Duodenal mucosa (tissue), 2 donors: ENCODE results near the gene HNF1B.

ENCODE experiments used
- H3K27ac ChIP-seq: one replicate; pipeline ENCODE4 v1.7.0; 2013; ENCODE audit warnings: low read depth, low read length
- H3K27me3 ChIP-seq, 2 donors: one replicate each; pipeline ENCODE4 v1.7.0; 2013; ENCODE audit warnings: low read length in 2 of 2, control low read depth in 1 of 2; ENCODE audit not compliant: insufficient read depth in 2 of 2, control insufficient read depth in 1 of 2
- H3K36me3 ChIP-seq, 2 donors: one replicate each; pipeline ENCODE4 v1.7.0; 2013; ENCODE audit warnings: low read length in 2 of 2, control low read depth in 1 of 2; ENCODE audit not compliant: insufficient read depth in 2 of 2, control insufficient read depth in 1 of 2
- H3K4me1 ChIP-seq, 2 donors: one replicate each; pipeline ENCODE4 v1.7.0; 2013; ENCODE audit warnings: low read length in 2 of 2, control low read depth in 1 of 2; ENCODE audit not compliant: insufficient read depth in 2 of 2, control insufficient read depth in 1 of 2
- H3K4me3 ChIP-seq, 2 donors: one replicate each; pipeline ENCODE4 v1.7.0; 2013; ENCODE audit warnings: low read length in 2 of 2, low read depth in 1 of 2
- H3K9ac ChIP-seq, 2 donors: one replicate each; pipeline ENCODE4 v1.7.0; 2013; ENCODE audit warnings: low read length in 2 of 2, low read depth in 1 of 2
- H3K9me3 ChIP-seq, 2 donors: one replicate each; pipeline ENCODE4 v1.7.0; 2013; ENCODE audit warnings: low read length in 2 of 2, control low read depth in 1 of 2; ENCODE audit not compliant: control insufficient read depth in 1 of 2

HNF1B gene

DNA sequence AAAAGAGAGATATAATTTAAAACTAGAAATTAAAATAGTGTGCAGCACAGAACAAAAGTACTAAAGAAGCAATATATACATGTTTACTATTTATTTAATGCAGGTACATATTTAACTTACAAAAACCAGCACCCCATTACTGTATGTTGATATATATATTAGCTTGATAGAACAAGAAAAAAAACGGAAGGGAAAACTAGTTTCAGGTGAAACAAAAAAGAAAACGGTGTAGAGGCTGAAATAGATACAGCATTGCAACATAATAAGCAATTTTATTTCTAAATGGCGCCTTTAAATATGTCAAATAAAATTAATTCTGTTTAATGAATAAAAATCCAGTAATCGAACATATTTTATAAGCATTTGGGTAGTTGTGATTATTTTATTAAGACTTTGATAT is 3.9 kb downstream of the HNF1B start:
- Histone ChIP-seq H3K9ac (no peak overlapping the region), H3K4me1 (peaks cover 0 to 14% of the 10 kb centered on the region in 2 donors), H3K9me3 (no peaks in the 10 kb centered on the region), H3K36me3 (peaks cover 6 to 11% of the 10 kb centered on the region in 2 donors), H3K27ac (no peak overlapping the region), H3K4me3 (peak overlapping the region in 1 of 2 donors; percentile 71), H3K27me3 (peaks cover 28 to 35% of the 10 kb centered on the region in 2 donors)

- H3K36me3 ChIP-seq, result peaks cover 6 to 20% of the 10 kb centered on the region in 2 donors
- no peaks in the 10 kb centered on the region for H3K9me3 ChIP-seq
- peaks cover 21 to 30% of the 10 kb centered on the region in 2 donors for H3K27me3 ChIP-seq
- no peak overlapping the region for H3K4me3 ChIP-seq
- peaks cover 0 to 9% of the 10 kb centered on the region in 2 donors for H3K4me1 ChIP-seq
- no peak overlapping the region for H3K9ac ChIP-seq
- no peak overlapping the region for H3K27ac ChIP-seq
Measured at GRCh38 chr17:37737971-37738370, 6.9 kb downstream of the HNF1B start.

DNA sequence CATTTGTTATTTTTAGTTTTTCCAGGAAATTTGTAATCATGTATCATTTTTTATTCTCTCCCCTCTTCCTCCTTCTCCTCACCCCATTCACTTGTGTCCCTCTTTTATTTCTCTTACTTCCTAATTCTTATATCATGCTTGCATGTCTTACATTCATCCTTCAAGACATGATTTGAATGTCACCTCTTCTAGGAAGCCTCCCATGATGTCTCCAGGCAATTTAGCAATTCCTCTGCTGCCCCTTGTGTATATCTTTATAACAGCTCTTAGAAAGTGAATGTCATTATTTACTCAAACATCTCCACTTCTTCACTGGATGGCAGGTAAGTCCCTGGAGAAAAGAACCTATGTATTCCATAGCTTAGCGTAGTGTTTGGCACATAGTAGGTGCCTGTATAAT is 7.8 kb downstream of the HNF1B start:
- H3K27me3 ChIP-seq, result peaks cover 19 to 25% of the 10 kb centered on the region in 2 donors
- no peaks in the 10 kb centered on the region for H3K9me3 ChIP-seq
- H3K9ac ChIP-seq, result no peak overlapping the region
- no peak overlapping the region for H3K4me3 ChIP-seq
- H3K36me3 ChIP-seq, result peaks cover 6 to 25% of the 10 kb centered on the region in 2 donors
- peaks cover 0 to 5% of the 10 kb centered on the region in 2 donors for H3K4me1 ChIP-seq
- no peak overlapping the region for H3K27ac ChIP-seq

DNA sequence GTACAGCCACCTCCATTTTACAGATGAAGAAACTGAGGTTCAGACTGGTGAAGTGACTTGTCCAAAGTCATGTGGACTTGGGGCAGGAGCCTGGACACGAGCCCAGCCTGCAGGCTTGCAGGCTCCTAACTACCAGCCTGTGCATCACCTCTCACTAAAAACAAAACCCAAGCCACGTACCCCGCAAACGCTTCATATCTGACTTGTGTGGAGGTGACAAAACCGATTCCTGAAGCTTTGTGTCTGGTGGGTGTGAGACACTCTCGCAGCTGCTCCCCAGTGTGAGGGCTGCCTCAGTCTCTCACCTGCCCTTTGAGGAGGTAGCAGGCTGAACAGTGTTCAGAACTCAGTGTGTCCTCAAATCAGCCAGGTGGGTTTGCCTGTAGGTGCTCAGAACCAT is 8.4 kb downstream of the HNF1B start:
- Histone ChIP-seq H3K36me3 (peaks cover 6 to 30% of the 10 kb centered on the region in 2 donors), H3K9me3 (no peaks in the 10 kb centered on the region), H3K27me3 (peaks cover 14 to 19% of the 10 kb centered on the region in 2 donors), H3K9ac (no peak overlapping the region), H3K27ac (no peak overlapping the region), H3K4me3 (no peak overlapping the region), H3K4me1 (no peaks in the 10 kb centered on the region)

DNA sequence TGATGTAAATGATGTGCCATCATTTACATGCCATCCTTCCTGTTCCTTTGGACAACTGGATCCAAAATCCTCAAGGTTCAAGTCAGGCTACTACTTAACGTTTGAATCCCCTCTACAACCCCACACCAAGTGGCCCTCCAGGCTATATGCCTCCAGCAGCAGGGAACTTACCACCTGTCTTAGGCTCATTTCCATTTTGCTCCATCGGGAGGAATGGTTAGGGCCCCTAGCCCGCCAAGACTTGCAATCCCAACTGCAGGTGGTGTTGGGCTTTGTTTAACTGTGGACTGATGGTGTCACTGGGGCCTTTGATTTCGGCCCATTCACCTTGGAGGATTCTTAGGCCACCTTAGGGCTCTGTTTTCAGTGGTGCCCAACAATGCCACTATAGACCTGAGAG is 9.7 kb downstream of the HNF1B start:
- no peak overlapping the region for H3K27ac ChIP-seq
- peaks cover 12 to 18% of the 10 kb centered on the region in 2 donors for H3K27me3 ChIP-seq
- H3K4me1 ChIP-seq, result peaks cover 3 to 4% of the 10 kb centered on the region in 2 donors
- no peak overlapping the region for H3K9ac ChIP-seq
- H3K36me3 ChIP-seq, result peaks cover 9 to 41% of the 10 kb centered on the region in 2 donors
- no peak overlapping the region for H3K4me3 ChIP-seq
- H3K9me3 ChIP-seq, result no peaks in the 10 kb centered on the region

DNA sequence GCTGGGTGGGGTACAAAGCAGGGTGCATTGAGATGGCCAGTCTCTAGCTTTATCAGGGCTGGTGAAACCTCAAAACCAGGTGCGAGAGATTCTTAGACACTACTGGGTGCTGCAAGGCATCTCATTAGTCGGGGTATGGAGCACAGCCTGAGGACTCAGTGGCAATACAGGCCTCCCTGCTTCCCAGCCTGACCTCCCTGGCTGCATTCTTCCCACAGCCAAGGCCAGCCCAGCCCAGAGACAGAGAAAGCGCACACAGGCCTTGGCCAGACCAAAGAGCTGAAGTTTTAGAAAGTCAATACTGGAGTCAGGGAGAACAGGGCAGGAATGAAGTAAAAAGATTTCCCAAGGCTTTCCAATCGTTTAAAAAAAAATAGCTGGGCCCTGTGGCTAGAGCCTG is 12.5 kb downstream of the HNF1B start:
- Histone ChIP-seq H3K36me3 (peaks cover 3 to 50% of the 10 kb centered on the region in 2 donors), H3K27me3 (peaks cover 3% of the 10 kb centered on the region in 2 donors), H3K4me1 (peaks cover 13 to 18% of the 10 kb centered on the region in 2 donors), H3K9ac (no peak overlapping the region), H3K9me3 (no peaks in the 10 kb centered on the region), H3K27ac (no peak overlapping the region), H3K4me3 (no peak overlapping the region)

GRCh38 chr17:37731056-37731455 is 13.8 kb downstream of the HNF1B start:
- Histone ChIP-seq H3K27me3 (peaks cover 3% of the 10 kb centered on the region in 2 donors), H3K9ac (no peak overlapping the region), H3K4me3 (no peak overlapping the region), H3K27ac (no peak overlapping the region), H3K36me3 (peaks cover 3 to 46% of the 10 kb centered on the region in 2 donors), H3K4me1 (peaks cover 26 to 30% of the 10 kb centered on the region in 2 donors), H3K9me3 (no peaks in the 10 kb centered on the region)

DNA sequence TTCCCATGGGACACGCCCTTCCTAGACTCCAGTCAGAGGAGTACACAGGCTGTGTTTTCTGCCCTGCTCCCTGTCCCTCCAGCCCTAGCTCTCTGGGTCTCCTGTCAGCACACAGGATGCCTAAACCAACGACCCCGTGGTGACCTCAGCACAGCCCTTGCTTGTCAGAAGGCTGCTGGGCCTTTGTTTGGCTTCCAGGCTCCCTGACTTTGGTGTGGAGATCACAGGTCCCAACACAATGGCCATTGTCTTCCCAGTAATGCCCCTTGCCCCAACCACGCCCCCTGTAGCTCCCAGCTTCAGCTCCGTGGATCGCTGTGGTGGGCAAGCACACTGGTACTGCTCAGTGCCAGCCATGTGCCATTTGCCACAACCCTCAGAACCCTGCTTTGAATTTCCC is 15.0 kb downstream of the HNF1B start:
- peaks cover 3 to 37% of the 10 kb centered on the region in 2 donors for H3K36me3 ChIP-seq
- H3K4me3 ChIP-seq, result no peak overlapping the region
- no peaks in the 10 kb centered on the region for H3K9me3 ChIP-seq
- peaks cover 37 to 42% of the 10 kb centered on the region in 2 donors for H3K4me1 ChIP-seq
- no peak overlapping the region for H3K9ac ChIP-seq
- peaks cover 0 to 3% of the 10 kb centered on the region in 2 donors for H3K27me3 ChIP-seq
- no peak overlapping the region for H3K27ac ChIP-seq

DNA sequence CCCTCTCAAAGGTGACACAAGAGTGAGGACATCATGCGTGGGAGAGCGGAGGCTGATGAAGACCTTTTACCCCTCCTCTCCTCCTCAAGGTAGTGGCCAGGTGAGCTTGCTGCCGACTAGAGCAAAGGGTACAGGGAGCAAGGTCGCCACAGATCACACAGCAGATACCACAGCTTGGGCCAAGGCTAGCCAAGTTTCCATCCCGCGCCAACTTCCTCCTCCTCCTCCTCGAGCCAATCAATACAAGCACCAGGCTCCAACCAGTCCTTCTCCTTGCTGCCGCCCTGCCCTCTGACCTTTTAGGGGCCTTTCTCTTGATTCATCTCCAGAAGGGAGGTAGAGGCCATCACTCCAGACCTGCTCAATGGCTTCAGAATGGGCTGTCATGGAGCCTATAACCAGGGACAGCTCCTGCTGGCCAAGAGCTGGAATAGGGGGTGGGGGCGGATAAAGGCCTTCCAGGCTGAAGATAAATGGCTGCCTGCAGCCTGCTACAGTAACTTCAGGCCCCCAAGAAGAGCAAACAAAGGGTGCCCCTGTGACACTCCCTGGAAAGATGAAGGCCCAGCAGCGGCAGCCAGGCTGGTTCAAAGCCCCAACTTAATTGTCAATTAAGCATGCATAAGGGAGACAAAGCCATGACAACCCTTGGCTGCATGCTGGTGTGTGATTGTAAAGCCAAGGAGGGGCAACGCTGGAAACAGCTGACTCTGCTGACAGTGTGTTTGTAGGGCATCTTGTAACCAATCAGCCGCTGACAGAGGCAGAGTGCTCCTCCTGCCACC is 17.8 kb downstream of the HNF1B start:
- Histone ChIP-seq H3K4me3 (no peak overlapping the region), H3K4me1 (peaks cover 50% of the 10 kb centered on the region in 2 donors), H3K9ac (no peak overlapping the region), H3K36me3 (peaks cover 3 to 30% of the 10 kb centered on the region in 2 donors), H3K27ac (no peak overlapping the region), H3K27me3 (peaks cover 0 to 3% of the 10 kb centered on the region in 2 donors), H3K9me3 (no peaks in the 10 kb centered on the region)

DNA sequence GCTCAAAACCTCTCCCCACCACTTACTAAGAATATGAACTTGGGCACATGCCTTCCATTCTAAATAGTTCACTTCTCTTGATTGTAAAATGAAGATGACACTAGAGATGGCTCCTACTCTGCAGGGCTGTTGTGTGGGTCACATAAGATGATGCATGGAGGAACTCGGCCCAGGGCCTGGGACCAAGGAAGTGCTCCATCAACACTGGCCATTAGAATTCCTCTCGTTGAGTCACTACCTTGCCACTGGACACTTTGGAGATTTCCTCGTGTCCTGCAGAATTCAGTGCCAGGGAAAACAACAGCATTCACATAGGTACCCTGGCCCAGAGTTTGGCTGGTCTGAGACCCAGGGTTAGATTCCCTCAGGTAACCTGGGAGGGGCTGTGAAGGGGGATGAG is 18.6 kb downstream of the HNF1B start:
- H3K27me3 ChIP-seq, result peaks cover 0 to 3% of the 10 kb centered on the region in 2 donors
- peaks cover 3 to 23% of the 10 kb centered on the region in 2 donors for H3K36me3 ChIP-seq
- H3K4me3 ChIP-seq, result no peak overlapping the region
- H3K4me1 ChIP-seq, result peaks cover 58% of the 10 kb centered on the region in 2 donors
- peak overlapping the region in 1 of 2 donors; percentile 21 for H3K9ac ChIP-seq
- H3K27ac ChIP-seq, result no peak overlapping the region
- no peaks in the 10 kb centered on the region for H3K9me3 ChIP-seq
